HCT116 (cell line): Measurements from ENCODE around the gene MANEAL. TPM values are rescaled to one million over a fixed set of nuclear protein-coding genes. Genes with fewer than 3 reads are reported as not detected.

ENCODE experiments used
- ATAC-seq: fragments of 200-7000 bp; cut with Tn5 transposase; 2 replicates; pipeline ENCODE4 v1.9.1; 2020; ENCODE audit warnings: mild to moderate bottlenecking, moderate library complexity
- BruUV-seq: library from RNA; stranded (reverse); fragments of 400-500 nt; replicated peaks from 2 replicates; lab custom pipeline; 2021; lab: Mats Ljungman, UMichigan
- CTCF ChIA-PET: fragments of 300-600 bp; sonication (Branson Sonifier 250); formaldehyde crosslinking; loops from one replicate; lab custom pipeline; 2021; ENCODE audit warnings: antibody characterized with exemption; lab: Charles Lee
- POLR2A ChIA-PET: fragments of 300-600, 350-600 bp; sonication (Branson Sonifier 250); formaldehyde crosslinking; loops from one replicate; lab custom pipeline; 2021; ENCODE audit warnings: antibody characterized with exemption; lab: Charles Lee
- RAD21 ChIA-PET, 2 experiments: fragments of 300-600 bp; sonication (Branson Sonifier 250); formaldehyde crosslinking; loops; one replicate each; lab custom pipeline; 2023; ENCODE audit warnings: low total read pairs in 2 of 2; ENCODE audit not compliant: uncharacterized antibody in 2 of 2, unreplicated experiment in 2 of 2, low non-redundant PET in 1 of 2; lab: Charles Lee
- DNase-seq: peaks from one replicate; pipeline ENCODE4 v3.0.0-alpha.2; 2010; ENCODE audit warnings: low read depth, low spot score
- H2AFZ ChIP-seq: fragments of 200-600 bp; shearing (Covaris generic), sonication (generic); 2 replicates; pipeline ENCODE4 v1.6.1; 2017; ENCODE audit warnings: low read depth, mixed run types, mixed read lengths, antibody characterized with exemption, low read length; ENCODE audit not compliant: poor library complexity, severe bottlenecking
- H3K27ac ChIP-seq: 2 replicates; pipeline ENCODE4 v1.5.1; 2012; ENCODE audit warnings: low read depth, low read length
- H3K27me3 ChIP-seq: fragments of 200-600 bp; sonication (generic); 2 replicates; pipeline ENCODE4 v1.6.1; 2016; ENCODE audit warnings: mixed run types, low read length, mixed read lengths; ENCODE audit not compliant: insufficient read depth
- H3K36me3 ChIP-seq, 2 experiments: fragments of 200-500 bp in 1 of 2; fragments of 200-600 bp in 1 of 2; sonication (Bioruptor generic) in 1 of 2; sonication (generic) in 1 of 2; 2 replicates each; pipeline versions ENCODE4 v1.5.1 to v1.6.1; 2014 to 2016; ENCODE audit warnings: low read length in 2 of 2, inconsistent platforms in 1 of 2, mixed read lengths in 1 of 2, mixed run types in 1 of 2; ENCODE audit not compliant: insufficient read depth in 2 of 2, control insufficient read depth in 1 of 2
- H3K4me1 ChIP-seq, 2 experiments: fragments of 200-600 bp in 1 of 2; sonication (generic) in 1 of 2; 2 replicates each; pipeline versions ENCODE4 v1.5.1 to v1.6.1; 2012 to 2017; ENCODE audit warnings: low read length in 2 of 2, inconsistent platforms in 1 of 2, mild to moderate bottlenecking in 1 of 2, mixed read lengths in 1 of 2, mixed run types in 1 of 2, moderate library complexity in 1 of 2; ENCODE audit not compliant: insufficient read depth in 2 of 2, control insufficient read depth in 1 of 2
- H3K4me2 ChIP-seq: fragments of 200-600 bp; sonication (generic); 2 replicates; pipeline ENCODE4 v1.6.1; 2017; ENCODE audit warnings: mixed run types, low read length, mixed read lengths
- H3K4me3 ChIP-seq, 2 experiments: fragments of 200-600 bp in 1 of 2; sonication (generic) in 1 of 2; replicated peaks in 1 of 2; 2 replicates each; pipeline ENCODE4 v1.5.1; 2011 to 2016; ENCODE audit warnings: low read length in 2 of 2, control low read depth in 1 of 2, low read depth in 1 of 2, mild to moderate bottlenecking in 1 of 2, mixed read lengths in 1 of 2, mixed run types in 1 of 2
- H3K79me2 ChIP-seq: fragments of 200-600 bp; sonication (generic); 2 replicates; pipeline ENCODE4 v1.6.1; 2017; ENCODE audit warnings: mild to moderate bottlenecking, mixed run types, low read length, moderate library complexity, mixed read lengths; ENCODE audit not compliant: insufficient read depth
- H3K9ac ChIP-seq: fragments of 200-600 bp; sonication (generic); 2 replicates; pipeline ENCODE4 v1.6.1; 2016; ENCODE audit warnings: low read length, mixed read lengths
- H3K9me2 ChIP-seq: fragments of 200-600 bp; sonication (generic), shearing (Covaris generic); 2 replicates; pipeline ENCODE4 v1.6.1; 2017; ENCODE audit warnings: mixed run types, mild to moderate bottlenecking, moderate library complexity; ENCODE audit not compliant: insufficient read depth
- H3K9me3 ChIP-seq, 2 experiments: fragments of 200-500 bp in 1 of 2; fragments of 200-600 bp in 1 of 2; sonication (Bioruptor generic) in 1 of 2; sonication (generic) in 1 of 2; 2 replicates each; pipeline ENCODE4 v1.6.1; 2014 to 2017; ENCODE audit warnings: low read length in 2 of 2, mixed read lengths in 2 of 2, inconsistent platforms in 1 of 2, low read depth in 1 of 2, mild to moderate bottlenecking in 1 of 2, mixed run types in 1 of 2, moderate library complexity in 1 of 2; ENCODE audit not compliant: control insufficient read depth in 1 of 2, insufficient read depth in 1 of 2
- H4K20me1 ChIP-seq: fragments of 200-600 bp; sonication (generic), shearing (Covaris generic); 2 replicates; pipeline ENCODE4 v1.6.1; 2017; ENCODE audit warnings: mixed run types, mild to moderate bottlenecking, moderate library complexity; ENCODE audit not compliant: insufficient read depth
- CEBPB ChIP-seq: IDR thresholded peaks from 2 replicates; pipeline ENCODE4 v1.6.1; 2012; ENCODE audit warnings: low read depth
- EGR1 ChIP-seq: IDR thresholded peaks from 2 replicates; pipeline ENCODE4 v1.6.1; 2012; ENCODE audit warnings: low read depth
- FOSL1 ChIP-seq: IDR thresholded peaks from 2 replicates; pipeline ENCODE4 v1.6.1; 2012; ENCODE audit warnings: low read depth
- JUND ChIP-seq: IDR thresholded peaks from 2 replicates; pipeline ENCODE4 v1.6.1; 2012
- SRF ChIP-seq: IDR thresholded peaks from 2 replicates; pipeline ENCODE4 v1.6.1; 2012; ENCODE audit warnings: low read depth
- ZFX ChIP-seq: fragments of 450-650 bp; IDR thresholded peaks from 2 replicates; pipeline ENCODE4 v1.6.1; 2017
- ZNF274 ChIP-seq: fragments of 200-500 bp; sonication (Bioruptor generic); IDR thresholded peaks from 2 replicates; pipeline ENCODE4 v1.6.1; 2014; ENCODE audit warnings: mild to moderate bottlenecking, low read depth, low read length, inconsistent platforms
- intact Hi-C: fragments of 100-400 bp; cut with micrococcal nuclease; formaldehyde crosslinking; loops from 2 replicates; pipeline ENCODE4 v1.10.0; 2022
- total RNA-seq: library from RNA; stranded (reverse); gene quantifications from one replicate; pipeline ENCODE4 v1.2.1, GENCODE V29; 2021; ENCODE audit not compliant: unreplicated experiment
- TF ChIP-seq, protein P1 (sequence below), 3 experiments: fragments of 200-600 bp in 1 of 3; sonication (generic) in 1 of 3; IDR thresholded peaks in 2 of 3; conservative IDR thresholded peaks in 1 of 3; 2 replicates each; pipeline ENCODE4 v1.5.1; 2012 to 2017; ENCODE audit warnings: low read depth in 2 of 3, low read length in 2 of 3, antibody characterized with exemption in 1 of 3, borderline replicate concordance in 1 of 3, control low read depth in 1 of 3, mild to moderate bottlenecking in 1 of 3, mixed read lengths in 1 of 3, mixed run types in 1 of 3, moderate library complexity in 1 of 3; ENCODE audit not compliant: insufficient read depth in 1 of 3
- TF ChIP-seq, protein P2 (sequence below): IDR thresholded peaks from 2 replicates; pipeline ENCODE4 v1.6.1; 2012
- TF ChIP-seq, protein P3 (sequence below): IDR thresholded peaks from 2 replicates; pipeline ENCODE4 v1.6.1; 2011; ENCODE audit warnings: mild to moderate bottlenecking, low read length, moderate library complexity; ENCODE audit not compliant: insufficient replicate concordance; ENCODE audit errors: extremely low read depth
- TF ChIP-seq, protein P4 (sequence below): IDR thresholded peaks from 2 replicates; pipeline ENCODE4 v1.6.1; 2012; ENCODE audit warnings: low read depth

MANEAL gene
- total RNA-seq, 1 experiment from 2014 or later = 17.3 TPM

DNA sequence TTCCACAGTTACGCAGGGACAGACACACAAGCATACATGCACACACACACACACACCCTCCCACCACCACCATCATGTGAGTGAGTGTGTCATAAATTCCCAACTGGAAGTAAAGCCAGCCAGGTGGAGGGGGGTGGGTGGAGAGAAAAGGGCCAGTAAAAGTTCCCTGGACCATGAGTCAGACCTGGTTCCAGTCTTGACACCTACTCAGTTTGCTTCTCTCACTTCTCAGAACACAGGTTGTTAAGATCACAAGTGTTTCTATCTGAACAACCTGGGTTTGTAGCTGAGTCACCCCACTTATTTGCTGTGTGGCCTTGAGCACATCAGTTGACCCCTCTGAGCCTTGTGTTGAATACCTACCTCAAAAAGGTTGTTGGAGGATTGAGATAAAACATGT lies 38.4 kb upstream of the MANEAL start:
- ATAC-seq = no peak
- CTCF ChIA-PET = interaction anchor here (1.0 kb wide), 1 partner anchor 11 kb away, joined by 3 read pairs; no protein-coding TSS in a partner anchor
- TF ChIP-seq, protein P1, sequence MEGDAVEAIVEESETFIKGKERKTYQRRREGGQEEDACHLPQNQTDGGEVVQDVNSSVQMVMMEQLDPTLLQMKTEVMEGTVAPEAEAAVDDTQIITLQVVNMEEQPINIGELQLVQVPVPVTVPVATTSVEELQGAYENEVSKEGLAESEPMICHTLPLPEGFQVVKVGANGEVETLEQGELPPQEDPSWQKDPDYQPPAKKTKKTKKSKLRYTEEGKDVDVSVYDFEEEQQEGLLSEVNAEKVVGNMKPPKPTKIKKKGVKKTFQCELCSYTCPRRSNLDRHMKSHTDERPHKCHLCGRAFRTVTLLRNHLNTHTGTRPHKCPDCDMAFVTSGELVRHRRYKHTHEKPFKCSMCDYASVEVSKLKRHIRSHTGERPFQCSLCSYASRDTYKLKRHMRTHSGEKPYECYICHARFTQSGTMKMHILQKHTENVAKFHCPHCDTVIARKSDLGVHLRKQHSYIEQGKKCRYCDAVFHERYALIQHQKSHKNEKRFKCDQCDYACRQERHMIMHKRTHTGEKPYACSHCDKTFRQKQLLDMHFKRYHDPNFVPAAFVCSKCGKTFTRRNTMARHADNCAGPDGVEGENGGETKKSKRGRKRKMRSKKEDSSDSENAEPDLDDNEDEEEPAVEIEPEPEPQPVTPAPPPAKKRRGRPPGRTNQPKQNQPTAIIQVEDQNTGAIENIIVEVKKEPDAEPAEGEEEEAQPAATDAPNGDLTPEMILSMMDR (IDR thresholded peaks at IDR 0.05 in 2 of 3, conservative IDR thresholded peaks at IDR 0.05 in 1 of 3; ENCODE audit: borderline replicate concordance in 1 of 3, insufficient read depth in 1 of 3, low read depth in 2 of 3, low read length in 2 of 3) = no peak
- TF ChIP-seq EGR1 = 0 out of 2 replicates have a peak, but pooled peaks have one; percentile 15

DNA sequence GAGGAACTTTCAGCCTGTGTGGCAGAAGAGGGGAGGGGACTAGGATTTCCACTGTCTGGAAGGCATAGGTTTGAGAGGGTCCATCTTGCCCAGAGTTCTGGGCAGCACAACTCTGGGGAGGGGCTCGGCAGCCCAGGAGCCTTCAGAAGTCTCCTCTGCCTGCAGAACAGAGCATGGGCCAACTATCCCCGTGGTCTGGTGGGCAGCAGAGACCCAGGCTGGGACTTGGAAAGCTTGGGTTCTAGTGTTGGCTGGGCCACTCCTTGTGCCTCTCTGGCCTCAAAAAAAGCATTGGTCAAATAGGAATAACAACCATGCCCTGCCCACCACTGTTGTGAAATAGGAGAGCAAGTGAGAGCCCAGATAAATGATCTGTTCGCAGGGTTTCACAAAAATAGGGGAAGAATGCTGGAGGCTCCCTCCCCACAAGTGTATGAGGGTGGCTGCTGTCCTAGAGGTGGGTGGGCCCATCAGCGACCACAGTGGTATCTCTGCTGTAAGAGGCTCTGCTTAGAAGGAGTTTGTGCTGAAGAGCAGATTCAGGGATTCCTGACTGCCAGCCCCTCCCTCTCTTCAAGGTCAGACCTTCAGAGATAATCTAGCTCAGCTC lies 37.6 kb upstream of the MANEAL start:
- ChIA-PET CTCF (interaction anchor here (1.0 kb wide), 1 partner anchor 10 kb away, joined by 3 read pairs; no protein-coding TSS in a partner anchor), RAD21 (interaction anchor here in 1 of 2 experiments (0.6 kb wide), 1 partner anchor 9 kb away, joined by 3 read pairs; the partner anchor contains the start of gene EPHA10), POLR2A (no interaction called here)
- Histone ChIP-seq H3K4me2 (peak overlapping the region; percentile 29; the same call in 1 of the 2 replicates), H2AFZ (no peak overlapping the region), H4K20me1 (no peaks in the 10 kb centered on the region), H3K9ac (no peak overlapping the region), H3K36me3 (no peaks in the 10 kb centered on the region), H3K4me1 (peaks cover 5 to 23% of the 10 kb centered on the region in 2 experiments; a peak in 3 of 4 replicates), H3K4me3 (no peak overlapping the region), H3K9me2 (no peaks in the 10 kb centered on the region), H3K79me2 (no peaks in the 10 kb centered on the region), H3K27me3 (peaks cover 25% of the 10 kb centered on the region), H3K27ac (no peak overlapping the region), H3K9me3 (no peaks in the 10 kb centered on the region)
- DNase-seq = no peak
- no TSS peak for BruUV-seq
- intact Hi-C loops = no loop called here
- ATAC-seq = no peak
- TF ChIP-seq, protein P2, sequence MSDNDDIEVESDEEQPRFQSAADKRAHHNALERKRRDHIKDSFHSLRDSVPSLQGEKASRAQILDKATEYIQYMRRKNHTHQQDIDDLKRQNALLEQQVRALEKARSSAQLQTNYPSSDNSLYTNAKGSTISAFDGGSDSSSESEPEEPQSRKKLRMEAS = no peak
- no peak for TF ChIP-seq EGR1
- no peak for TF ChIP-seq CEBPB
- TF ChIP-seq, protein P3, sequence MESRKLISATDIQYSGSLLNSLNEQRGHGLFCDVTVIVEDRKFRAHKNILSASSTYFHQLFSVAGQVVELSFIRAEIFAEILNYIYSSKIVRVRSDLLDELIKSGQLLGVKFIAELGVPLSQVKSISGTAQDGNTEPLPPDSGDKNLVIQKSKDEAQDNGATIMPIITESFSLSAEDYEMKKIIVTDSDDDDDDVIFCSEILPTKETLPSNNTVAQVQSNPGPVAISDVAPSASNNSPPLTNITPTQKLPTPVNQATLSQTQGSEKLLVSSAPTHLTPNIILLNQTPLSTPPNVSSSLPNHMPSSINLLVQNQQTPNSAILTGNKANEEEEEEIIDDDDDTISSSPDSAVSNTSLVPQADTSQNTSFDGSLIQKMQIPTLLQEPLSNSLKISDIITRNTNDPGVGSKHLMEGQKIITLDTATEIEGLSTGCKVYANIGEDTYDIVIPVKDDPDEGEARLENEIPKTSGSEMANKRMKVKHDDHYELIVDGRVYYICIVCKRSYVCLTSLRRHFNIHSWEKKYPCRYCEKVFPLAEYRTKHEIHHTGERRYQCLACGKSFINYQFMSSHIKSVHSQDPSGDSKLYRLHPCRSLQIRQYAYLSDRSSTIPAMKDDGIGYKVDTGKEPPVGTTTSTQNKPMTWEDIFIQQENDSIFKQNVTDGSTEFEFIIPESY = no peak
- TF ChIP-seq ZFX = no peak
- TF ChIP-seq, protein P4, sequence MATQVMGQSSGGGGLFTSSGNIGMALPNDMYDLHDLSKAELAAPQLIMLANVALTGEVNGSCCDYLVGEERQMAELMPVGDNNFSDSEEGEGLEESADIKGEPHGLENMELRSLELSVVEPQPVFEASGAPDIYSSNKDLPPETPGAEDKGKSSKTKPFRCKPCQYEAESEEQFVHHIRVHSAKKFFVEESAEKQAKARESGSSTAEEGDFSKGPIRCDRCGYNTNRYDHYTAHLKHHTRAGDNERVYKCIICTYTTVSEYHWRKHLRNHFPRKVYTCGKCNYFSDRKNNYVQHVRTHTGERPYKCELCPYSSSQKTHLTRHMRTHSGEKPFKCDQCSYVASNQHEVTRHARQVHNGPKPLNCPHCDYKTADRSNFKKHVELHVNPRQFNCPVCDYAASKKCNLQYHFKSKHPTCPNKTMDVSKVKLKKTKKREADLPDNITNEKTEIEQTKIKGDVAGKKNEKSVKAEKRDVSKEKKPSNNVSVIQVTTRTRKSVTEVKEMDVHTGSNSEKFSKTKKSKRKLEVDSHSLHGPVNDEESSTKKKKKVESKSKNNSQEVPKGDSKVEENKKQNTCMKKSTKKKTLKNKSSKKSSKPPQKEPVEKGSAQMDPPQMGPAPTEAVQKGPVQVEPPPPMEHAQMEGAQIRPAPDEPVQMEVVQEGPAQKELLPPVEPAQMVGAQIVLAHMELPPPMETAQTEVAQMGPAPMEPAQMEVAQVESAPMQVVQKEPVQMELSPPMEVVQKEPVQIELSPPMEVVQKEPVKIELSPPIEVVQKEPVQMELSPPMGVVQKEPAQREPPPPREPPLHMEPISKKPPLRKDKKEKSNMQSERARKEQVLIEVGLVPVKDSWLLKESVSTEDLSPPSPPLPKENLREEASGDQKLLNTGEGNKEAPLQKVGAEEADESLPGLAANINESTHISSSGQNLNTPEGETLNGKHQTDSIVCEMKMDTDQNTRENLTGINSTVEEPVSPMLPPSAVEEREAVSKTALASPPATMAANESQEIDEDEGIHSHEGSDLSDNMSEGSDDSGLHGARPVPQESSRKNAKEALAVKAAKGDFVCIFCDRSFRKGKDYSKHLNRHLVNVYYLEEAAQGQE = no peak
- TF ChIP-seq ZNF274 = no peak
- TF ChIP-seq SRF = no peak
- TF ChIP-seq FOSL1 = no peak
- no peak for TF ChIP-seq JUND

More for the DNA sequence above, 38.4 kb upstream of the MANEAL start:
- no TSS peak for BruUV-seq
- ChIA-PET RAD21 (no interaction called here), POLR2A (no interaction called here)
- no peak overlapping the region for H3K4me3 ChIP-seq
- no peaks in the 10 kb centered on the region for H3K79me2 ChIP-seq
- H3K27ac ChIP-seq = no peak overlapping the region
- no peaks in the 10 kb centered on the region for H3K9me2 ChIP-seq
- intact Hi-C loops = no loop called here
- H3K27me3 ChIP-seq = peaks cover 21% of the 10 kb centered on the region
- H2AFZ ChIP-seq = no peak overlapping the region
- H4K20me1 ChIP-seq = no peaks in the 10 kb centered on the region
- peaks cover 5 to 23% of the 10 kb centered on the region in 2 experiments; a peak in 3 of 4 replicates for H3K4me1 ChIP-seq
- H3K9me3 ChIP-seq = no peaks in the 10 kb centered on the region
- H3K36me3 ChIP-seq = no peaks in the 10 kb centered on the region
- peak overlapping the region; percentile 29; the same call in 1 of the 2 replicates for H3K4me2 ChIP-seq
- DNase-seq = peak; percentile 6
- no peak overlapping the region for H3K9ac ChIP-seq
